K562 (cell line): Measurements from ENCODE around the gene AP1G2. TPM values are rescaled to one million over a fixed set of nuclear protein-coding genes. Genes with fewer than 3 reads are reported as not detected.

Experiments used
- ATAC-seq: fragments of 200-7000 bp; cut with Tn5 transposase; 3 replicates; pipeline ENCODE4 v1.9.1; 2020; ENCODE audit warnings: moderate library complexity
- BruUV-seq: library from RNA; stranded (reverse); fragments of 400-500 nt; replicated peaks from 2 replicates; lab custom pipeline; 2021; lab: Mats Ljungman, UMichigan
- CTCF ChIA-PET: fragments of 300-600 bp; formaldehyde crosslinking; extraction: SDS; loops from one replicate; lab custom pipeline; 2021; ENCODE audit warnings: low intra/inter-chr PET ratio; lab: Yijun Ruan, JAX
- POLR2A ChIA-PET: fragments of 300-600, 350-650 bp; sonication (Branson Sonifier 250); formaldehyde crosslinking; extraction: SDS; loops from one replicate; lab custom pipeline; 2021; ENCODE audit warnings: antibody characterized with exemption, inconsistent platforms; lab: Yijun Ruan, JAX
- DNase-seq, 4 experiments: peaks; one replicate each; pipeline versions ENCODE4 v3.0.0 to v3.0.0-alpha.2; 2011 to 2018; ENCODE audit warnings: low spot score in 3 of 4, mixed read lengths in 3 of 4; ENCODE audit errors: extremely low read depth in 1 of 4
- FAIRE-seq: peaks from 2 replicates; lab custom pipeline; 2011; peaks lifted over from hg19 to GRCh38; lab: Jason Lieb, UNC
- H2AFZ ChIP-seq: 2 replicates; pipeline ENCODE4 v1.6.0; 2011; ENCODE audit warnings: low read depth, low read length, control low read depth, inconsistent platforms
- H3K27ac ChIP-seq: fragments of 200-600 bp; 3 replicates; pipeline ENCODE4 v1.8.0; 2011; ENCODE audit warnings: low read depth, mild to moderate bottlenecking, control low read depth, inconsistent platforms, low read length, moderate library complexity, mixed read lengths; ENCODE audit errors: extremely low read depth
- H3K27me3 ChIP-seq, 2 experiments: fragments of 300-600 bp in 1 of 2; 2 replicates in 1 of 2; 3 replicates in 1 of 2; pipeline versions ENCODE4 v1.6.0 to v1.8.0; 2011; ENCODE audit warnings: inconsistent platforms in 2 of 2, low read length in 2 of 2, mild to moderate bottlenecking in 1 of 2, mixed read lengths in 1 of 2, moderate library complexity in 1 of 2; ENCODE audit not compliant: control insufficient read depth in 2 of 2, insufficient read depth in 2 of 2
- H3K36me3 ChIP-seq: fragments of 300-600 bp; 3 replicates; pipeline ENCODE4 v1.8.0; 2011; ENCODE audit warnings: mild to moderate bottlenecking, low read length, inconsistent platforms; ENCODE audit not compliant: control insufficient read depth, insufficient read depth
- H3K4me1 ChIP-seq, 2 experiments: fragments of 200-600 bp in 1 of 2; replicated peaks in 1 of 2; 2 replicates in 1 of 2; 3 replicates in 1 of 2; pipeline versions ENCODE4 v1.5.1 to v1.8.0; 2011; ENCODE audit warnings: inconsistent platforms in 2 of 2, low read length in 2 of 2, mild to moderate bottlenecking in 1 of 2, mixed read lengths in 1 of 2, moderate library complexity in 1 of 2; ENCODE audit not compliant: control insufficient read depth in 2 of 2, insufficient read depth in 2 of 2
- H3K4me2 ChIP-seq: 2 replicates; pipeline ENCODE4 v1.6.1; 2011; ENCODE audit warnings: low read length, control low read depth, inconsistent platforms, mixed read lengths; ENCODE audit not compliant: insufficient read depth
- H3K4me3 ChIP-seq: fragments of 200-600 bp; sonication (generic), shearing (Covaris generic); 2 replicates; pipeline ENCODE4 v1.5.1; 2016; ENCODE audit warnings: control low read depth, inconsistent platforms
- H3K79me2 ChIP-seq: fragments of 200-600 bp; 3 replicates; pipeline ENCODE4 v1.8.0; 2011; ENCODE audit warnings: low read length, inconsistent platforms; ENCODE audit not compliant: control insufficient read depth, insufficient read depth
- H3K9ac ChIP-seq, 2 experiments: 2 replicates each; pipeline versions ENCODE4 v1.6.0 to v1.6.1; 2011; ENCODE audit warnings: low read depth in 2 of 2, low read length in 2 of 2, control low read depth in 1 of 2, inconsistent platforms in 1 of 2, mild to moderate bottlenecking in 1 of 2, mixed read lengths in 1 of 2; ENCODE audit not compliant: insufficient read depth in 1 of 2
- H3K9me1 ChIP-seq: one replicate; pipeline ENCODE4 v1.6.0; 2011; ENCODE audit warnings: inconsistent platforms, mild to moderate bottlenecking, low read length, moderate library complexity; ENCODE audit not compliant: control insufficient read depth, insufficient read depth
- H3K9me3 ChIP-seq: replicated peaks from 2 replicates; pipeline ENCODE4 v1.5.1; 2011; ENCODE audit warnings: low read depth, low read length, inconsistent platforms; ENCODE audit not compliant: control insufficient read depth, insufficient read depth
- H4K20me1 ChIP-seq: replicated peaks from 2 replicates; pipeline ENCODE4 v1.6.1; 2011; ENCODE audit warnings: low read length, inconsistent platforms, mixed read lengths; ENCODE audit not compliant: control insufficient read depth, insufficient read depth
- DACH1 ChIP-seq: fragments of 450-650 bp; IDR thresholded peaks from 2 replicates; pipeline ENCODE4 v1.6.1; 2018; ENCODE audit not compliant: partially characterized antibody
- EGR1 ChIP-seq: fragments of 450-650 bp; conservative IDR thresholded peaks from 2 replicates; pipeline ENCODE4 v1.6.1; 2017; ENCODE audit warnings: mild to moderate bottlenecking
- KLF16 ChIP-seq: IDR thresholded peaks from 2 replicates; pipeline ENCODE4 v1.6.1; 2016; ENCODE audit warnings: antibody characterized with exemption
- NONO ChIP-seq, 2 experiments: fragments of 200-400 bp in 1 of 2; fragments of 450-650 bp in 1 of 2; formaldehyde crosslinking in 1 of 2; IDR thresholded peaks; 2 replicates each; pipeline ENCODE4 v1.6.1; 2017; ENCODE audit warnings: low read depth in 2 of 2, mild to moderate bottlenecking in 2 of 2, moderate library complexity in 2 of 2, low read length in 1 of 2
- PRMT5 ChIP-seq: sonication (generic); formaldehyde crosslinking; IDR thresholded peaks from 2 replicates; pipeline ENCODE4 v1.5.0; 2020; ENCODE audit warnings: missing genetic modification reagents
- SMAD3 ChIP-seq: fragments of 450-650 bp; formaldehyde crosslinking; conservative IDR thresholded peaks from 2 replicates; pipeline ENCODE4 v1.4.0; 2020; ENCODE audit warnings: mild to moderate bottlenecking
- WGBS: fragments of 100-300 bp; shearing (Covaris generic); methylation state at CpG from one replicate; pipeline ENCODE4 v1.1.6; 2016; ENCODE audit warnings: low coverage, mixed read lengths; ENCODE audit not compliant: insufficient coverage; ENCODE audit errors: missing lambda C conversion rate; 5-methylcytosine and 5-hydroxymethylcytosine counted together
- in situ Hi-C: fragments of 300-500 bp; cut with MboI; formaldehyde crosslinking; loops from 4 replicates; pipeline ENCODE4 v1.15.0; 2018; ENCODE audit warnings: inconsistent platforms, mixed read lengths
- intact Hi-C: fragments of 100-400 bp; cut with micrococcal nuclease; formaldehyde crosslinking; loops from 2 replicates; pipeline ENCODE4 v1.14.2; 2022
- polyA plus RNA-seq, 8 experiments: library from polyadenylated mRNA; depleted of rRNA in 4 of 8; stranded (reverse) in 5 of 8; unstranded in 3 of 8; fragments of >200 nt; fragmentation: Nextera tagmentation in 2 of 8; fragmentation: Illumina TruSeq in 1 of 8; extraction: Ambion mirVana in 2 of 8; extraction: Trizol in 1 of 8; gene quantifications; 2 replicates each; pipeline versions ENCODE4 v1.2.1 to v1.2.3, GENCODE V29; 2011 to 2014; ENCODE audit warnings: inconsistent platforms in 1 of 8, missing spikeins in 1 of 8
- total RNA-seq, 7 experiments: library from RNA; depleted of rRNA in 6 of 7; stranded (reverse); fragments of >200 nt in 6 of 7; fragmentation: Illumina TruSeq in 2 of 7; extraction: Trizol in 2 of 7; gene quantifications; 2 replicates each; pipeline versions ENCODE4 v1.2.1 to v1.2.3, GENCODE V29; 2011 to 2021; ENCODE audit warnings: low replicate concordance in 1 of 7
- TF ChIP-seq, protein P1 (sequence below): IDR thresholded peaks from 2 replicates; pipeline ENCODE4 v1.6.1; 2011; ENCODE audit warnings: borderline replicate concordance, low read depth, mild to moderate bottlenecking, moderate library complexity, low read length; ENCODE audit not compliant: insufficient read depth, poor library complexity, severe bottlenecking
- TF ChIP-seq, protein P2 (sequence below): sonication (generic); formaldehyde crosslinking; IDR thresholded peaks from 2 replicates; pipeline ENCODE4 v1.8.1; 2023; ENCODE audit warnings: mild to moderate bottlenecking, missing genetic modification reagents
- TF ChIP-seq, protein P3 (sequence below): fragments of 450-650 bp; formaldehyde crosslinking; IDR thresholded peaks from 2 replicates; pipeline ENCODE4 v1.4.0; 2020; ENCODE audit warnings: mild to moderate bottlenecking, moderate library complexity
- TF ChIP-seq, protein P4 (sequence below), 3 experiments: IDR thresholded peaks in 2 of 3; conservative IDR thresholded peaks in 1 of 3; 2 replicates each; pipeline ENCODE4 v1.5.1; 2011 to 2012; ENCODE audit warnings: low read length in 3 of 3, mild to moderate bottlenecking in 3 of 3, control low read depth in 2 of 3, improper control_type of control experiment in 1 of 3, inconsistent platforms in 1 of 3, low read depth in 1 of 3, mixed read lengths in 1 of 3, moderate library complexity in 1 of 3; ENCODE audit not compliant: insufficient read depth in 2 of 3

The AP1G2 gene
- total and polyA plus RNA-seq, 9 of the 15 experiments (the other 6 are each of a cell fraction or from before 2014, with no cell fraction given) = 19.1 to 83.5 (median 33.3) TPM

DNA sequence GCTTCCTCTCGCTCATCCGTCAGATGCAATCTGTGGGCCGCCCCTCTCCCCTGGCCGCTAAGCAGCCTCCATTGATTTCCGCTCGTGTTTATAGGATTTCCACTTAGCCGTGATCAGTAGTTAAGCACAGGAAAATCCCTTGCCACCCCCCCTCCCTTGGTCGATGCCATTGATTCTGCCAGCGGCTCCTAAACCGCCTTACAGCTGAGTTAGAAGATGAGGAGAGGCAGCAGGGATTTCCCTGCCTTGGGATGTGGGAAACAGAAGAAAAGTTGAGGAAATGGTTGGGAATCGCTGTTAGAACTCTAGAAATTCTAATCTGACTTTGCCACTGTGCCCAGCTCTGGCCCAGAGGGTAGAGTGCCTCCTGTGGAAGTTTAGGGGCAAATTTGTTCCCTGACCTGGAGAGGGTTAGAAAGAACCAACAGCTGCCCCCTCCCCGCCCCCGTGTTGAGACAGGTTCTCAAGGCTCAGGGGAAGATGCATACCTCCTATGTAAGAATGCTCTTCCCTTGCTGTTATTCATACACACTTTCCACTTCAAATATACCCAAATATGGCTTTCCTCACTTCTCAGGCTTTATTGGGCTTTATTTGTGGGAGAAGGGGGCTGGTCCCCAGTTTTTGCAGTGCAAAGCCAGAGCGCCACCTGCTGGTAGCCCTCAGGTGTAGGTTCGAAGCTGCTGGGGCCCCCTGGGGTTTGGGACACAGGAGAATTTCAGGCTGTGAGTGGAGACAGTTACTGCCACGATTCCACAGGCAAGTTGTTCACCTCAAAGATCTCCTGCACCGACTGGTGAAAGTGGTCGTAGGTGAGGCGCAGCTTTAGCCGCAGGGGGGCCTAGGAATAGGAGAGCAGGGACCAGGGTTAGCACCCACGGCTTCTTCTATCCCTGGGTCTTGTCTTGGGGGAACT lies 8.3 kb downstream of the AP1G2 start:
- Histone ChIP-seq H3K9me1 (no peaks in the 10 kb centered on the region), H3K9me3 (no peaks in the 10 kb centered on the region), H2AFZ (no peak overlapping the region), H4K20me1 (0 out of 2 replicates have a peak, but pooled peaks cover 3% of the 10 kb centered on the region), H3K36me3 (peaks cover 54% of the 10 kb centered on the region; the same call in 2 of the 3 replicates), H3K27me3 (no peaks in the 10 kb centered on the region), H3K9ac (no peak overlapping the region), H3K79me2 (peaks cover 10% of the 10 kb centered on the region), H3K4me1 (peaks cover 7 to 13% of the 10 kb centered on the region in 2 experiments; a peak in 3 of 5 replicates), H3K4me2 (no peak overlapping the region), H3K4me3 (no peak overlapping the region), H3K27ac (no peak overlapping the region)
- 59% methylated on average over 6 of the region's 21 CpGs for WGBS
- ChIA-PET CTCF (interaction anchor here (1.3 to 2.0 kb wide), 2 partner anchors 81 to 231 kb away, joined by 5 to 12 read pairs; no protein-coding TSS in a partner anchor), POLR2A (interaction anchor here (0.6 to 1.2 kb wide), 5 partner anchors 77 to 820 kb away, joined by 3 to 5 read pairs (median 4); partner anchors contain the start of gene PABPN1)
- ATAC-seq = peak; percentile 38
- DNase-seq = peak; percentile 68 to 74 (median 68)
- BruUV-seq = no TSS peak
- FAIRE-seq = no peak
- in situ Hi-C loops = loop anchor here (5.0 kb wide), 1 partner anchor 72 kb away; no protein-coding TSS in a partner anchor
- intact Hi-C loops = loop anchor here (1.0 to 10.0 kb wide), 2 partner anchors 81 to 234 kb away; partner anchors contain the start of gene PABPN1
- TF ChIP-seq EGR1 = peak; percentile 34; the same call in 1 of the 2 replicates
- 0 out of 4 replicates have a peak, but pooled peaks of 1 of the 2 experiments have one; percentile 9 for TF ChIP-seq NONO (IDR thresholded peaks at IDR 0.05; ENCODE audit: low read depth in 2 of 2, low read length in 1 of 2)
- TF ChIP-seq, protein P1, sequence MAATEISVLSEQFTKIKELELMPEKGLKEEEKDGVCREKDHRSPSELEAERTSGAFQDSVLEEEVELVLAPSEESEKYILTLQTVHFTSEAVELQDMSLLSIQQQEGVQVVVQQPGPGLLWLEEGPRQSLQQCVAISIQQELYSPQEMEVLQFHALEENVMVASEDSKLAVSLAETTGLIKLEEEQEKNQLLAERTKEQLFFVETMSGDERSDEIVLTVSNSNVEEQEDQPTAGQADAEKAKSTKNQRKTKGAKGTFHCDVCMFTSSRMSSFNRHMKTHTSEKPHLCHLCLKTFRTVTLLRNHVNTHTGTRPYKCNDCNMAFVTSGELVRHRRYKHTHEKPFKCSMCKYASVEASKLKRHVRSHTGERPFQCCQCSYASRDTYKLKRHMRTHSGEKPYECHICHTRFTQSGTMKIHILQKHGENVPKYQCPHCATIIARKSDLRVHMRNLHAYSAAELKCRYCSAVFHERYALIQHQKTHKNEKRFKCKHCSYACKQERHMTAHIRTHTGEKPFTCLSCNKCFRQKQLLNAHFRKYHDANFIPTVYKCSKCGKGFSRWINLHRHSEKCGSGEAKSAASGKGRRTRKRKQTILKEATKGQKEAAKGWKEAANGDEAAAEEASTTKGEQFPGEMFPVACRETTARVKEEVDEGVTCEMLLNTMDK = peak; percentile 61
- TF ChIP-seq, protein P2, sequence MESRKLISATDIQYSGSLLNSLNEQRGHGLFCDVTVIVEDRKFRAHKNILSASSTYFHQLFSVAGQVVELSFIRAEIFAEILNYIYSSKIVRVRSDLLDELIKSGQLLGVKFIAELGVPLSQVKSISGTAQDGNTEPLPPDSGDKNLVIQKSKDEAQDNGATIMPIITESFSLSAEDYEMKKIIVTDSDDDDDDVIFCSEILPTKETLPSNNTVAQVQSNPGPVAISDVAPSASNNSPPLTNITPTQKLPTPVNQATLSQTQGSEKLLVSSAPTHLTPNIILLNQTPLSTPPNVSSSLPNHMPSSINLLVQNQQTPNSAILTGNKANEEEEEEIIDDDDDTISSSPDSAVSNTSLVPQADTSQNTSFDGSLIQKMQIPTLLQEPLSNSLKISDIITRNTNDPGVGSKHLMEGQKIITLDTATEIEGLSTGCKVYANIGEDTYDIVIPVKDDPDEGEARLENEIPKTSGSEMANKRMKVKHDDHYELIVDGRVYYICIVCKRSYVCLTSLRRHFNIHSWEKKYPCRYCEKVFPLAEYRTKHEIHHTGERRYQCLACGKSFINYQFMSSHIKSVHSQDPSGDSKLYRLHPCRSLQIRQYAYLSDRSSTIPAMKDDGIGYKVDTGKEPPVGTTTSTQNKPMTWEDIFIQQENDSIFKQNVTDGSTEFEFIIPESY = peak; percentile 50; the same call in 1 of the 2 replicates
- 0 out of 2 replicates have a peak, but pooled peaks have one; percentile 25 for TF ChIP-seq KLF16
- TF ChIP-seq, protein P3, sequence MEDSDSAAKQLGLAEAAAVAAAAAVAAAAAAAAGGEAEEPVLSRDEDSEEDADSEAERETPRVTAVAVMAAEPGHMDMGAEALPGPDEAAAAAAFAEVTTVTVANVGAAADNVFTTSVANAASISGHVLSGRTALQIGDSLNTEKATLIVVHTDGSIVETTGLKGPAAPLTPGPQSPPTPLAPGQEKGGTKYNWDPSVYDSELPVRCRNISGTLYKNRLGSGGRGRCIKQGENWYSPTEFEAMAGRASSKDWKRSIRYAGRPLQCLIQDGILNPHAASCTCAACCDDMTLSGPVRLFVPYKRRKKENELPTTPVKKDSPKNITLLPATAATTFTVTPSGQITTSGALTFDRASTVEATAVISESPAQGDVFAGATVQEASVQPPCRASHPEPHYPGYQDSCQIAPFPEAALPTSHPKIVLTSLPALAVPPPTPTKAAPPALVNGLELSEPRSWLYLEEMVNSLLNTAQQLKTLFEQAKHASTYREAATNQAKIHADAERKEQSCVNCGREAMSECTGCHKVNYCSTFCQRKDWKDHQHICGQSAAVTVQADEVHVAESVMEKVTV (CRISPR knock-in tag) = peak; percentile 48; the same call in 1 of the 2 replicates
- TF ChIP-seq DACH1 = no peak
- no peak for TF ChIP-seq SMAD3
- TF ChIP-seq PRMT5 (CRISPR knock-in tag) = no peak
- TF ChIP-seq, protein P4, sequence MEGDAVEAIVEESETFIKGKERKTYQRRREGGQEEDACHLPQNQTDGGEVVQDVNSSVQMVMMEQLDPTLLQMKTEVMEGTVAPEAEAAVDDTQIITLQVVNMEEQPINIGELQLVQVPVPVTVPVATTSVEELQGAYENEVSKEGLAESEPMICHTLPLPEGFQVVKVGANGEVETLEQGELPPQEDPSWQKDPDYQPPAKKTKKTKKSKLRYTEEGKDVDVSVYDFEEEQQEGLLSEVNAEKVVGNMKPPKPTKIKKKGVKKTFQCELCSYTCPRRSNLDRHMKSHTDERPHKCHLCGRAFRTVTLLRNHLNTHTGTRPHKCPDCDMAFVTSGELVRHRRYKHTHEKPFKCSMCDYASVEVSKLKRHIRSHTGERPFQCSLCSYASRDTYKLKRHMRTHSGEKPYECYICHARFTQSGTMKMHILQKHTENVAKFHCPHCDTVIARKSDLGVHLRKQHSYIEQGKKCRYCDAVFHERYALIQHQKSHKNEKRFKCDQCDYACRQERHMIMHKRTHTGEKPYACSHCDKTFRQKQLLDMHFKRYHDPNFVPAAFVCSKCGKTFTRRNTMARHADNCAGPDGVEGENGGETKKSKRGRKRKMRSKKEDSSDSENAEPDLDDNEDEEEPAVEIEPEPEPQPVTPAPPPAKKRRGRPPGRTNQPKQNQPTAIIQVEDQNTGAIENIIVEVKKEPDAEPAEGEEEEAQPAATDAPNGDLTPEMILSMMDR (IDR thresholded peaks at IDR 0.05 in 2 of 3, conservative IDR thresholded peaks at IDR 0.05 in 1 of 3; ENCODE audit: insufficient read depth in 2 of 3, low read depth in 1 of 3, low read length in 3 of 3) = peak; percentile 82 to 91 (median 89)
